Retinal pigment epithelial cell (primary cell): ENCODE data around the gene CPA5.
"Not testable (repeated sequence)": the region's sequence is repeated elsewhere in the genome, so short reads cannot be mapped to it uniquely, and the experiment has no call there.

Experiments
- DNase-seq: peaks from one replicate; pipeline ENCODE4 v3.0.0-alpha.2; 2010; ENCODE audit warnings: low read depth
- H3K4me3 ChIP-seq: 2 replicates; pipeline ENCODE4 v1.5.1; 2011; ENCODE audit warnings: mild to moderate bottlenecking, low read length, control low read depth, moderate library complexity
- CTCF ChIP-seq: conservative IDR thresholded peaks from 2 replicates; pipeline ENCODE4 v1.5.1; 2011; ENCODE audit warnings: low read depth, low read length, control low read depth, inconsistent platforms

CPA5 gene

GRCh38 chr7:130314305-130314704, 30.3 kb upstream of the CPA5 start:
- no peak for DNase-seq
- TF ChIP-seq CTCF: no peak
- no peak overlapping the region for H3K4me3 ChIP-seq

- DNase-seq: no peak
- no peak for TF ChIP-seq CTCF
- no peak overlapping the region for H3K4me3 ChIP-seq
Observed at GRCh38 chr7:130319541-130319940, 25.1 kb upstream of the CPA5 start.

GRCh38 chr7:130321542-130322229, 22.9 kb upstream of the CPA5 start:
- not testable (repeated sequence) for H3K4me3 ChIP-seq, DNase-seq

GRCh38 chr7:130322615-130323014, 22.0 kb upstream of the CPA5 start:
- TF ChIP-seq CTCF: no peak

GRCh38 chr7:130324306-130324943, 20.2 kb upstream of the CPA5 start:
- TF ChIP-seq CTCF: no peak
- no peak overlapping the region for H3K4me3 ChIP-seq
- no peak for DNase-seq

More at GRCh38 chr7:130322615-130323014, 22.0 kb upstream of the CPA5 start:
- no peak overlapping the region for H3K4me3 ChIP-seq
- no peak for DNase-seq

- H3K4me3 ChIP-seq: no peak overlapping the region
- DNase-seq: no peak
- TF ChIP-seq CTCF: no peak
Observed at GRCh38 chr7:130329681-130330080, 14.9 kb upstream of the CPA5 start.

- DNase-seq: no peak
- TF ChIP-seq CTCF: no peak
- H3K4me3 ChIP-seq: no peak overlapping the region
Observed at GRCh38 chr7:130332259-130333053, 12.2 kb upstream of the CPA5 start.
